Astrocyte (in vitro differentiated cells and primary cell): ENCODE measurements around the gene SLBP. TPM values are rescaled to one million over a fixed set of nuclear protein-coding genes. Genes with fewer than 3 reads are reported as not detected.

Experiments used
- DNase-seq: peaks from one replicate; pipeline ENCODE4 v3.0.0-alpha.2; 2010; ENCODE audit warnings: low read depth
- FAIRE-seq: peaks from 2 replicates; lab custom pipeline; 2011; peaks lifted over from hg19 to GRCh38; lab: Jason Lieb, UNC
- H2AFZ ChIP-seq: 2 replicates; pipeline ENCODE4 v1.6.0; 2012; ENCODE audit warnings: low read depth, low read length, inconsistent platforms
- H3K27ac ChIP-seq: 2 replicates; pipeline ENCODE4 v1.5.1; 2011; ENCODE audit warnings: low read depth, low read length, inconsistent platforms
- H3K27me3 ChIP-seq: 2 replicates; pipeline ENCODE4 v1.6.0; 2011; ENCODE audit warnings: low read length, inconsistent platforms; ENCODE audit not compliant: insufficient read depth
- H3K36me3 ChIP-seq: 2 replicates; pipeline ENCODE4 v1.5.1; 2011; ENCODE audit warnings: low read length, inconsistent platforms; ENCODE audit not compliant: insufficient read depth
- H3K4me1 ChIP-seq: 2 replicates; pipeline ENCODE4 v1.5.1; 2011; ENCODE audit warnings: low read length, inconsistent platforms; ENCODE audit not compliant: insufficient read depth
- H3K4me2 ChIP-seq: 2 replicates; pipeline ENCODE4 v1.6.0; 2012; ENCODE audit warnings: low read length, inconsistent platforms
- H3K4me3 ChIP-seq: 2 replicates; pipeline ENCODE4 v1.5.1; 2011; ENCODE audit warnings: low read depth, mild to moderate bottlenecking, low read length, inconsistent platforms; ENCODE audit not compliant: insufficient read depth
- H3K79me2 ChIP-seq: 2 replicates; pipeline ENCODE4 v1.6.0; 2012; ENCODE audit warnings: mild to moderate bottlenecking, low read length, inconsistent platforms; ENCODE audit not compliant: insufficient read depth
- H3K9ac ChIP-seq: 2 replicates; pipeline ENCODE4 v1.6.0; 2012; ENCODE audit warnings: mild to moderate bottlenecking, low read length, inconsistent platforms
- H3K9me3 ChIP-seq: 2 replicates; pipeline ENCODE4 v1.5.1; 2012; ENCODE audit warnings: low read depth, mild to moderate bottlenecking, low read length, inconsistent platforms; ENCODE audit not compliant: insufficient read depth
- H4K20me1 ChIP-seq: 2 replicates; pipeline ENCODE4 v1.6.0; 2012; ENCODE audit warnings: low read length, inconsistent platforms; ENCODE audit not compliant: insufficient read depth
- H3K27ac Mint-ChIP-seq: one replicate; pipeline ENCODE4 v1.8.0; 2021; ENCODE audit warnings: mild to moderate bottlenecking, mixed read lengths; ENCODE audit not compliant: unreplicated experiment
- H3K27me3 Mint-ChIP-seq: one replicate; pipeline ENCODE4 v1.8.0; 2021; ENCODE audit warnings: low read depth, mixed read lengths; ENCODE audit not compliant: unreplicated experiment
- H3K36me3 Mint-ChIP-seq: one replicate; pipeline ENCODE4 v1.8.0; 2021; ENCODE audit warnings: low read depth, mixed read lengths; ENCODE audit not compliant: unreplicated experiment
- H3K4me1 Mint-ChIP-seq: one replicate; pipeline ENCODE4 v1.8.0; 2021; ENCODE audit warnings: low read depth, mixed read lengths; ENCODE audit not compliant: unreplicated experiment
- H3K4me3 Mint-ChIP-seq: one replicate; pipeline ENCODE4 v1.8.0; 2021; ENCODE audit warnings: mild to moderate bottlenecking, moderate library complexity, mixed read lengths; ENCODE audit not compliant: unreplicated experiment
- H3K9me3 Mint-ChIP-seq: one replicate; pipeline ENCODE4 v1.8.0; 2021; ENCODE audit warnings: mild to moderate bottlenecking, mixed read lengths; ENCODE audit not compliant: unreplicated experiment
- EZH2 ChIP-seq: IDR thresholded peaks from 2 replicates; pipeline ENCODE4 v1.6.1; 2012; ENCODE audit warnings: mild to moderate bottlenecking, low read length, inconsistent platforms; ENCODE audit not compliant: insufficient read depth
- total RNA-seq: library from RNA; stranded (reverse); gene quantifications from 2 replicates; pipeline ENCODE4 v1.2.1, GENCODE V29; 2021
- TF ChIP-seq, protein P1 (sequence below): IDR thresholded peaks from 2 replicates; pipeline ENCODE4 v1.5.1; 2011; ENCODE audit warnings: low read depth, mild to moderate bottlenecking, inconsistent platforms, low read length, moderate library complexity; ENCODE audit not compliant: insufficient read depth

The SLBP gene
- total RNA-seq, 1 donor from 2014 or later, result 44.5 TPM

DNA sequence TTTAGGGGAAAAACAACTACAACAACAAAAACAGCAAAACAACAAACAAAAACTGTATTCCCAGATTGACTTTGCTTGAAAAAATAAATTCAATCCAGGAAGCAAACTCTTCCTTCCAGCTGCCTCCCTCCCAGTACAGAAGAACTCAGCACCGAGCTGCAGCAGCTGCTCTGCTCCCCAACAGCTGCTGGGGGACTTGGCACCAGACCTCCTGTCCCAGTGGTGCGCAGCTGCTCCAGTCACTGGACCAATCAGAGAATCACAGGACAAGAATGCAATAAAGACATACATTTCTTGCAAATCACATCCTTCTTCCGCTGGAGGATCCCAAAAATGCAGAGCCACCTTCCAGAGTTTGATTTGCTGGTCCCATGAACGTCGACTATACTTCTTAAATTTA lies 16.2 kb downstream of the SLBP start:
- Histone ChIP-seq H3K4me2 (no peak overlapping the region), H2AFZ (no peak overlapping the region), H3K9ac (no peak overlapping the region), H3K4me3 (no peak overlapping the region), H3K27ac (no peak overlapping the region), H3K9me3 (no peaks in the 10 kb centered on the region), H3K36me3 (peaks cover 48% of the 10 kb centered on the region), H3K4me1 (no peaks in the 10 kb centered on the region), H4K20me1 (peaks cover 33% of the 10 kb centered on the region), H3K27me3 (no peaks in the 10 kb centered on the region), H3K79me2 (peaks cover 9% of the 10 kb centered on the region)
- FAIRE-seq (no peak), DNase-seq (no peak)
- Mint-ChIP-seq H3K27ac (no peak overlapping the region), H3K4me3 (no peak overlapping the region), H3K4me1 (no peaks in the 10 kb centered on the region), H3K9me3 (no peaks in the 10 kb centered on the region), H3K27me3 (no peaks in the 10 kb centered on the region), H3K36me3 (peaks cover 12% of the 10 kb centered on the region)
- TF ChIP-seq EZH2, result no peak
- TF ChIP-seq, protein P1, sequence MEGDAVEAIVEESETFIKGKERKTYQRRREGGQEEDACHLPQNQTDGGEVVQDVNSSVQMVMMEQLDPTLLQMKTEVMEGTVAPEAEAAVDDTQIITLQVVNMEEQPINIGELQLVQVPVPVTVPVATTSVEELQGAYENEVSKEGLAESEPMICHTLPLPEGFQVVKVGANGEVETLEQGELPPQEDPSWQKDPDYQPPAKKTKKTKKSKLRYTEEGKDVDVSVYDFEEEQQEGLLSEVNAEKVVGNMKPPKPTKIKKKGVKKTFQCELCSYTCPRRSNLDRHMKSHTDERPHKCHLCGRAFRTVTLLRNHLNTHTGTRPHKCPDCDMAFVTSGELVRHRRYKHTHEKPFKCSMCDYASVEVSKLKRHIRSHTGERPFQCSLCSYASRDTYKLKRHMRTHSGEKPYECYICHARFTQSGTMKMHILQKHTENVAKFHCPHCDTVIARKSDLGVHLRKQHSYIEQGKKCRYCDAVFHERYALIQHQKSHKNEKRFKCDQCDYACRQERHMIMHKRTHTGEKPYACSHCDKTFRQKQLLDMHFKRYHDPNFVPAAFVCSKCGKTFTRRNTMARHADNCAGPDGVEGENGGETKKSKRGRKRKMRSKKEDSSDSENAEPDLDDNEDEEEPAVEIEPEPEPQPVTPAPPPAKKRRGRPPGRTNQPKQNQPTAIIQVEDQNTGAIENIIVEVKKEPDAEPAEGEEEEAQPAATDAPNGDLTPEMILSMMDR, result no peak

DNA sequence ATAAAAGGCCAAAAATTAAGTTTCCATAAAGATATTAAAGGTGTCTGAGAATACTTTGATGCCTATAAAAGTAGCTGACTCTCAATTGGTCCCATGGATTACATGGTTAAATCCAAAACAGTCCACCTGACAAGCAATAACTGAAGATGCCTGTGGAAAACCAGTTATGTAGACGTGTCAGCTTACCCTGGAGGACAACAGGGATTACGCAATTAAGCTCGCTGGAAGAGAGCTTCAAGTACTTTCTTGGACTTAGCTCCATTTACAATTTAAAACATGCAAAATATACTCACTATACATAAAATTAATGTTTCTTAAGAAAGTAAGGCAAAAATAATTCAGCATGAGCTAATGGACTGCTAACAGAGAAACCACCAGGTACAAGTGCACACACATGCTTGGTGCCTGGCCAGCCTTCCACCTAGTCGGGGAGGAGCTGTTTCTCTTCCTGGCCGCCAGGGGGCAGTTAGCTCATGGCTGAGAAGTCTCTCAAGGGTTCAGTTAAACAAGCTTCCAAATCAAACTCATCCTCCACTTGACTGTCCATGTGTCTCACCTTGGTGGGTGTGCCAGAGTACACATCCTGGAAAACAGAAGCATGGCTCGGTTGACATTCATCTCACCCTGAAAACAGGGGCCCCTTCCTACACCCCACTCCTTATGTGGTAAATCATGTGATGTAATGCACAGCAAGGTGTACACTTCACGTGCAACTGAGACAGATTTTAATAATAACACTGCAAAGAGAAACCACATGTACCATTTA lies 18.8 kb downstream of the SLBP start:
- Histone ChIP-seq H3K27ac (no peak overlapping the region), H3K4me3 (no peak overlapping the region), H3K4me1 (no peaks in the 10 kb centered on the region), H3K4me2 (no peak overlapping the region), H3K9ac (no peak overlapping the region), H3K27me3 (no peaks in the 10 kb centered on the region), H3K79me2 (no peaks in the 10 kb centered on the region), H3K9me3 (no peaks in the 10 kb centered on the region), H2AFZ (no peak overlapping the region), H4K20me1 (peaks cover 26% of the 10 kb centered on the region), H3K36me3 (peaks cover 37% of the 10 kb centered on the region)
- FAIRE-seq (no peak), DNase-seq (peak; percentile 51)
- Mint-ChIP-seq H3K4me1 (no peaks in the 10 kb centered on the region), H3K27me3 (no peaks in the 10 kb centered on the region), H3K27ac (no peak overlapping the region), H3K4me3 (no peak overlapping the region), H3K36me3 (peaks cover 19% of the 10 kb centered on the region), H3K9me3 (no peaks in the 10 kb centered on the region)
- TF ChIP-seq, protein P1, result peak; percentile 95
- TF ChIP-seq EZH2, result no peak

DNA sequence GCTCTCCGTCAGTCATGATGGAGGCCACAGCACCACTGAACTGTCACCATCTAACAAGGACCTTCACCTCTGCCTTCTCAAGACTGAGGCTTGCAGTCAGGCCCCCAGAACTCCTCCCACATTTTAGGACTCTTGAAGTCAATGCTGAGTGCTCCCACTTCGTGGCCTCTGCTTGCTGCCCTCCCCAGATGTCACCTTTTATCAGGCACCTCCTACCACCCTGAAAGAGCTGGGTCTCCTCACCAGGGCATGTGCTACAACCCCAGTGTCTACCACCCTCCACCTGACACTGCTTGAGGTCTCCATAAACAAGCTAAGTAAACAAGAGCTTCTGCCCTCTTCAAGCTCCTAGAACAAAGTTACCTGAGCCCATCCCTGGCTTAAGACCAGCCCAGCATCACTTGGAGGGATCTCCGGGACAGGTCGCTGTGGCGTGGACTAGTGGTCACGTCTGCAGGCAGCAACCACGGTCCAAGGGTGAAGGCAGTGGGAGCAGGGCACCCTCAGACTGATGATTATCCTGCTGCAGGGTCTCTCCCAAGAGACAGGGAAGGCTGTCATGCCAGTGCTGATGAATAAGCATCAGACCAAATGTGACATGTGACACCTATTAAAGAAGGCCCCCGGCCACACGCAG lies 20.3 kb downstream of the SLBP start:
- no peak overlapping the region for H3K4me3 ChIP-seq
- Mint-ChIP-seq H3K27me3 (no peaks in the 10 kb centered on the region), H3K36me3 (peaks cover 17% of the 10 kb centered on the region), H3K27ac (no peak overlapping the region), H3K4me1 (no peaks in the 10 kb centered on the region), H3K9me3 (no peaks in the 10 kb centered on the region), H3K4me3 (no peak overlapping the region)
- H3K79me2 ChIP-seq, result no peaks in the 10 kb centered on the region
- DNase-seq (no peak), FAIRE-seq (no peak)
- H4K20me1 ChIP-seq, result peaks cover 26% of the 10 kb centered on the region
- H2AFZ ChIP-seq, result no peak overlapping the region
- no peaks in the 10 kb centered on the region for H3K4me1 ChIP-seq
- H3K27ac ChIP-seq, result no peak overlapping the region
- H3K4me2 ChIP-seq, result no peak overlapping the region
- H3K36me3 ChIP-seq, result peaks cover 36% of the 10 kb centered on the region
- H3K9ac ChIP-seq, result no peak overlapping the region
- no peaks in the 10 kb centered on the region for H3K27me3 ChIP-seq
- H3K9me3 ChIP-seq, result no peaks in the 10 kb centered on the region
- no peak for TF ChIP-seq EZH2
- TF ChIP-seq, protein P1, result no peak
